Measurements from ENCODE around the gene VRK3. TPM values are rescaled to one million over a fixed set of nuclear protein-coding genes. Genes with fewer than 3 reads are reported as not detected.
"Not testable (repeated sequence)": the region's sequence is repeated elsewhere in the genome, so short reads cannot be mapped to it uniquely, and the experiment has no call there.

The VRK3 gene
- total RNA-seq, 1 donor from 2014 or later: 44.6 TPM

GRCh38 chr19:50060107-50060506 lies 34.9 kb upstream of the VRK3 start:
- Mint-ChIP-seq H3K27me3 (no peaks in the 10 kb centered on the region), H3K27ac (no peak overlapping the region), H3K4me3 (no peak overlapping the region), H3K9me3 (no peaks in the 10 kb centered on the region), H3K36me3 (no peaks in the 10 kb centered on the region), H3K4me1 (ENCODE audit: unreplicated experiment) (no peaks in the 10 kb centered on the region)
- no peak for DNase-seq (ENCODE audit: extremely low spot score, unreplicated experiment)
- TF ChIP-seq, protein P1, sequence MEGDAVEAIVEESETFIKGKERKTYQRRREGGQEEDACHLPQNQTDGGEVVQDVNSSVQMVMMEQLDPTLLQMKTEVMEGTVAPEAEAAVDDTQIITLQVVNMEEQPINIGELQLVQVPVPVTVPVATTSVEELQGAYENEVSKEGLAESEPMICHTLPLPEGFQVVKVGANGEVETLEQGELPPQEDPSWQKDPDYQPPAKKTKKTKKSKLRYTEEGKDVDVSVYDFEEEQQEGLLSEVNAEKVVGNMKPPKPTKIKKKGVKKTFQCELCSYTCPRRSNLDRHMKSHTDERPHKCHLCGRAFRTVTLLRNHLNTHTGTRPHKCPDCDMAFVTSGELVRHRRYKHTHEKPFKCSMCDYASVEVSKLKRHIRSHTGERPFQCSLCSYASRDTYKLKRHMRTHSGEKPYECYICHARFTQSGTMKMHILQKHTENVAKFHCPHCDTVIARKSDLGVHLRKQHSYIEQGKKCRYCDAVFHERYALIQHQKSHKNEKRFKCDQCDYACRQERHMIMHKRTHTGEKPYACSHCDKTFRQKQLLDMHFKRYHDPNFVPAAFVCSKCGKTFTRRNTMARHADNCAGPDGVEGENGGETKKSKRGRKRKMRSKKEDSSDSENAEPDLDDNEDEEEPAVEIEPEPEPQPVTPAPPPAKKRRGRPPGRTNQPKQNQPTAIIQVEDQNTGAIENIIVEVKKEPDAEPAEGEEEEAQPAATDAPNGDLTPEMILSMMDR (conservative IDR thresholded peaks at IDR 0.05): no peak

DNA sequence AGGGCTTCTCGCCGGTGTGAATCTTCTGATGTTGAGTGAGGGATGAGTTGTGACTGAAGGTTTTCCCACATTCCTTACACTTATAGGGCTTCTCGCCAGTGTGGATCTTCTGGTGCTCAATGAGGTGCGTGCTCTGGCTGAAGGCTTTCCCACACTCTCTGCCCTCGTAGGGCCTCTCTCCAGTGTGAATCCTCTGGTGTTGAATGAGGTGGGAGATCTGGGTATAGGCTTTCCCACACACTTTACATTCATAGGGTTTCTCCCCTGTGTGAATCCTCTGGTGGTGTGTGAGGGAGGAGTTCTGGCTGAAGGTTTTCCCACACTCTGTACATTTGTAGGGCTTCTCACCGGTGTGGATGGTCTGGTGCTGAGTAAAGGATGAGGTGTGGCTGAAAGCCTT lies 33.9 kb upstream of the VRK3 start:
- Mint-ChIP-seq H3K4me1 (ENCODE audit: unreplicated experiment) (no peaks in the 10 kb centered on the region), H3K36me3 (no peaks in the 10 kb centered on the region), H3K4me3 (no peak overlapping the region), H3K27ac (no peak overlapping the region), H3K9me3 (no peaks in the 10 kb centered on the region), H3K27me3 (no peaks in the 10 kb centered on the region)
- TF ChIP-seq, protein P1 (conservative IDR thresholded peaks at IDR 0.05): no peak
- DNase-seq (ENCODE audit: extremely low spot score, unreplicated experiment): no peak

GRCh38 chr19:50058425-50058824 lies 33.3 kb upstream of the VRK3 start:
- Mint-ChIP-seq H3K4me1 (ENCODE audit: unreplicated experiment) (no peaks in the 10 kb centered on the region), H3K27me3 (no peaks in the 10 kb centered on the region), H3K4me3 (no peak overlapping the region), H3K27ac (no peak overlapping the region), H3K36me3 (no peaks in the 10 kb centered on the region), H3K9me3 (no peaks in the 10 kb centered on the region)
- TF ChIP-seq, protein P1 (conservative IDR thresholded peaks at IDR 0.05): no peak
- DNase-seq (ENCODE audit: extremely low spot score, unreplicated experiment): no peak

DNA sequence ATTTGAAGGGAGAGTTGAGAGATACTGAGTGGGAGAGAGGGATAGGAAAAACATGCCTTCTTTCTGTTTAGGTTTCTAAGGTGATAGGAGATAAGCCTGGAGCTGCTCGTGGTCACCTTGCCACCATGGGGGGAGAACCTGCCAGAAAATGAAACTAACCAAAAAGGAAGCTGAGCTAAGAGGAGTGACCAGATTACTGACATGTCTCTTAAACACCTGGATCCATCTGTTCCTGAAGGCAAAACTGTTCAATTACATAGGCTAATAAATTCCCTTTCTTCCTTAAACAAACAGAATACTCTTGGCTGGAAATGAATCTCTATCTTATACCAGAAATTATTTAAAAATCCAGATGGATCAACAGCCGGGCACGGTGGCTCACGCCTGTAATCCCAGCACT lies 27.9 kb upstream of the VRK3 start:
- Mint-ChIP-seq H3K4me3 (no peak overlapping the region), H3K9me3 (peaks cover 11% of the 10 kb centered on the region), H3K36me3 (peaks cover 6% of the 10 kb centered on the region), H3K4me1 (ENCODE audit: unreplicated experiment) (peaks cover 5% of the 10 kb centered on the region), H3K27me3 (no peaks in the 10 kb centered on the region), H3K27ac (no peak overlapping the region)
- no peak for DNase-seq (ENCODE audit: extremely low spot score, unreplicated experiment)
- TF ChIP-seq, protein P1 (conservative IDR thresholded peaks at IDR 0.05): no peak

DNA sequence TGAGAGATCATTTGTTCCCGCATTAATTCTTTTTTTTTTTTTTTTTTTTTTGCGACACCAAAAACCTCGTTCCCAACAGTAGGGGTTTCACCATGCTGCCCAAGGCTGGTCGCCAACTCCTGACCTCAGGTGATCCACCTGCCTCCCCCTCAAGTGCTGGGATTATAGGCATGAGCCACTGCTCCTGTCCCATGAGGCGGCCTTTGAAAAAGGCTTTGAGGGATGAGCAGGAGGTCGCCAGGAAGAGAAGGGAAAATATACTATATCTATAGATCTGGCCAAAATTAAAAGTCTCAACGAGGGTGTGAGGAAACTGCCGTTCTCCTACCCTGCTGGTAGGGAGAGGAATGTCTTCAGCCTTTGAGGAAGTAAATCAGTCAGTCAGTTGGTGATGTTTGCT lies 26.8 kb upstream of the VRK3 start:
- no peak overlapping the region for H3K4me3 Mint-ChIP-seq

GRCh38 chr19:50051228-50051895 lies 26.2 kb upstream of the VRK3 start:
- Mint-ChIP-seq H3K36me3 (peaks cover 20% of the 10 kb centered on the region), H3K9me3 (peaks cover 11% of the 10 kb centered on the region), H3K27ac (peak overlapping the region; percentile 61), H3K4me3 (peak overlapping the region; percentile 87)
- not testable (repeated sequence) for H3K4me1 Mint-ChIP-seq (ENCODE audit: unreplicated experiment); H3K27me3 Mint-ChIP-seq; DNase-seq (ENCODE audit: extremely low spot score, unreplicated experiment)

More for the DNA sequence above, 26.8 kb upstream of the VRK3 start:
- peaks cover 11% of the 10 kb centered on the region for H3K9me3 Mint-ChIP-seq
- DNase-seq (ENCODE audit: extremely low spot score, unreplicated experiment): no peak
- no peaks in the 10 kb centered on the region for H3K27me3 Mint-ChIP-seq
- no peak overlapping the region for H3K27ac Mint-ChIP-seq
- TF ChIP-seq, protein P1 (conservative IDR thresholded peaks at IDR 0.05): no peak
- H3K36me3 Mint-ChIP-seq: peaks cover 16% of the 10 kb centered on the region
- H3K4me1 Mint-ChIP-seq (ENCODE audit: unreplicated experiment): peaks cover 5% of the 10 kb centered on the region

Measured in type B pancreatic cell (in vitro differentiated cells).